Type B pancreatic cell (in vitro differentiated cells): ENCODE measurements around the gene ETV6. TPM values are rescaled to one million over a fixed set of nuclear protein-coding genes. Genes with fewer than 3 reads are reported as not detected.
A peak's percentile ranks its signal among the peaks of the same experiment; 100 is the strongest.

Experiments used
- DNase-seq: peaks from one replicate; pipeline ENCODE4 v3.0.0; 2021; ENCODE audit warnings: mixed read lengths; ENCODE audit not compliant: unreplicated experiment; ENCODE audit errors: extremely low spot score
- H3K27ac Mint-ChIP-seq: 2 replicates; pipeline ENCODE4 v1.8.0; 2021; ENCODE audit warnings: mild to moderate bottlenecking, mixed read lengths
- H3K27me3 Mint-ChIP-seq: 2 replicates; pipeline ENCODE4 v1.8.0; 2021; ENCODE audit warnings: mixed read lengths
- H3K36me3 Mint-ChIP-seq: 2 replicates; pipeline ENCODE4 v1.8.0; 2021; ENCODE audit warnings: mixed read lengths
- H3K4me1 Mint-ChIP-seq: one replicate; pipeline ENCODE4 v1.8.0; 2021; ENCODE audit warnings: mixed read lengths; ENCODE audit not compliant: unreplicated experiment
- H3K4me3 Mint-ChIP-seq: 2 replicates; pipeline ENCODE4 v1.8.0; 2021; ENCODE audit warnings: mild to moderate bottlenecking, mixed read lengths
- H3K9me3 Mint-ChIP-seq: 2 replicates; pipeline ENCODE4 v1.8.0; 2021; ENCODE audit warnings: mixed read lengths
- CTCF ChIP-seq: fragments of 200-600 bp; sonication (generic); conservative IDR thresholded peaks from 2 replicates; pipeline ENCODE4 v1.5.0; 2021; ENCODE audit warnings: antibody characterized with exemption, mild to moderate bottlenecking
- total RNA-seq: library from RNA; stranded (reverse); gene quantifications from 2 replicates; pipeline ENCODE4 v1.2.1, GENCODE V29; 2021; ENCODE audit warnings: low replicate concordance

ETV6 gene
- total RNA-seq, 1 donor from 2014 or later, result 26.5 TPM

GRCh38 chr12:11891754-11892386 is 242.4 kb downstream of the ETV6 start:
- Mint-ChIP-seq H3K27ac (no peak overlapping the region), H3K36me3 (peaks cover 52% of the 10 kb centered on the region)

GRCh38 chr12:11893998-11894397 is 244.5 kb downstream of the ETV6 start:
- no peak for TF ChIP-seq CTCF
- DNase-seq, result no peak
- peaks cover 10% of the 10 kb centered on the region for H3K9me3 Mint-ChIP-seq
- no peaks in the 10 kb centered on the region for H3K4me1 Mint-ChIP-seq
- no peaks in the 10 kb centered on the region for H3K27me3 Mint-ChIP-seq
- H3K4me3 Mint-ChIP-seq, result no peak overlapping the region
- no peak overlapping the region for H3K27ac Mint-ChIP-seq
- H3K36me3 Mint-ChIP-seq, result peaks cover 44% of the 10 kb centered on the region

More at GRCh38 chr12:11891754-11892386, 242.4 kb downstream of the ETV6 start:
- H3K4me3 Mint-ChIP-seq, result no peak overlapping the region
- H3K27me3 Mint-ChIP-seq, result no peaks in the 10 kb centered on the region
- peaks cover 10% of the 10 kb centered on the region for H3K9me3 Mint-ChIP-seq
- no peak for DNase-seq
- no peaks in the 10 kb centered on the region for H3K4me1 Mint-ChIP-seq
- peak; percentile 59 for TF ChIP-seq CTCF

GRCh38 chr12:11894890-11895289 is 245.4 kb downstream of the ETV6 start:
- Mint-ChIP-seq H3K27ac (no peak overlapping the region), H3K4me1 (no peaks in the 10 kb centered on the region), H3K27me3 (no peaks in the 10 kb centered on the region), H3K36me3 (peaks cover 35% of the 10 kb centered on the region), H3K4me3 (no peak overlapping the region), H3K9me3 (peaks cover 3% of the 10 kb centered on the region)
- no peak for DNase-seq
- no peak for TF ChIP-seq CTCF

- Mint-ChIP-seq H3K36me3 (peaks cover 33% of the 10 kb centered on the region), H3K4me3 (no peak overlapping the region), H3K27ac (no peak overlapping the region), H3K4me1 (no peaks in the 10 kb centered on the region), H3K9me3 (peaks cover 3% of the 10 kb centered on the region), H3K27me3 (no peaks in the 10 kb centered on the region)
- no peak for TF ChIP-seq CTCF
- DNase-seq, result no peak
Measured at GRCh38 chr12:11895421-11896078, 246.1 kb downstream of the ETV6 start.

- TF ChIP-seq CTCF, result no peak
- no peaks in the 10 kb centered on the region for H3K27me3 Mint-ChIP-seq
- no peak overlapping the region for H3K4me3 Mint-ChIP-seq
- peaks cover 24% of the 10 kb centered on the region for H3K36me3 Mint-ChIP-seq
- no peak overlapping the region for H3K27ac Mint-ChIP-seq
- no peak for DNase-seq
- peaks cover 3% of the 10 kb centered on the region for H3K9me3 Mint-ChIP-seq
- no peaks in the 10 kb centered on the region for H3K4me1 Mint-ChIP-seq
Measured at GRCh38 chr12:11896417-11896929, 247.0 kb downstream of the ETV6 start.
